WTC11 (cell line): ENCODE data around the gene NOTCH2.

Experiments used
- CBFB ChIP-seq: sonication (generic); formaldehyde crosslinking; IDR thresholded peaks from 2 replicates; pipeline ENCODE4 v1.8.1; 2022; ENCODE audit warnings: mild to moderate bottlenecking, low read depth, missing genetic modification reagents
- CREB1 ChIP-seq: sonication (generic); formaldehyde crosslinking; IDR thresholded peaks from 2 replicates; pipeline ENCODE4 v1.8.0; 2023; ENCODE audit warnings: mild to moderate bottlenecking, missing genetic modification reagents
- ELF4 ChIP-seq: sonication (generic); formaldehyde crosslinking; IDR thresholded peaks from 2 replicates; pipeline ENCODE4 v1.8.1; 2022; ENCODE audit warnings: low read depth, mild to moderate bottlenecking, moderate library complexity, missing genetic modification reagents
- ESRRA ChIP-seq: sonication (generic); formaldehyde crosslinking; IDR thresholded peaks from 2 replicates; pipeline ENCODE4 v1.8.1; 2022; ENCODE audit warnings: mild to moderate bottlenecking, missing genetic modification reagents, borderline replicate concordance
- FOXK1 ChIP-seq: sonication (generic); formaldehyde crosslinking; IDR thresholded peaks from 2 replicates; pipeline ENCODE4 v1.8.0; 2022; ENCODE audit warnings: mild to moderate bottlenecking, moderate library complexity, missing genetic modification reagents
- JUN ChIP-seq: sonication (generic); formaldehyde crosslinking; IDR thresholded peaks from 2 replicates; pipeline ENCODE4 v1.8.0; 2023; ENCODE audit warnings: mild to moderate bottlenecking, missing genetic modification reagents
- MYBL2 ChIP-seq: sonication (generic); formaldehyde crosslinking; IDR thresholded peaks from 2 replicates; pipeline ENCODE4 v1.8.1; 2023; ENCODE audit warnings: mild to moderate bottlenecking, moderate library complexity, missing genetic modification reagents
- TCF7 ChIP-seq: sonication (generic); formaldehyde crosslinking; IDR thresholded peaks from 2 replicates; pipeline ENCODE4 v1.8.0; 2022; ENCODE audit warnings: mild to moderate bottlenecking, low read depth, missing genetic modification reagents, moderate library complexity
- TEAD1 ChIP-seq: sonication (generic); formaldehyde crosslinking; IDR thresholded peaks from 2 replicates; pipeline ENCODE4 v1.8.0; 2022; ENCODE audit warnings: mild to moderate bottlenecking, missing genetic modification reagents
- ZNF121 ChIP-seq: sonication (generic); formaldehyde crosslinking; IDR thresholded peaks from 2 replicates; pipeline ENCODE4 v1.8.0; 2023; ENCODE audit warnings: missing genetic modification reagents
- TF ChIP-seq, protein P1 (sequence below): sonication (generic); formaldehyde crosslinking; IDR thresholded peaks from 2 replicates; pipeline ENCODE4 v1.8.1; 2023; ENCODE audit warnings: mild to moderate bottlenecking, missing genetic modification reagents
- TF ChIP-seq, protein P2 (sequence below): fragments of 200-600 bp; IDR thresholded peaks from 2 replicates; pipeline ENCODE4 v1.8.0; 2022; ENCODE audit warnings: antibody characterized with exemption
- TF ChIP-seq, protein P3 (sequence below): sonication (generic); formaldehyde crosslinking; IDR thresholded peaks from 2 replicates; pipeline ENCODE4 v1.8.0; 2022; ENCODE audit warnings: mild to moderate bottlenecking, missing genetic modification reagents
- TF ChIP-seq, protein P4 (sequence below): sonication (generic); formaldehyde crosslinking; IDR thresholded peaks from 2 replicates; pipeline ENCODE4 v1.8.1; 2023; ENCODE audit warnings: mild to moderate bottlenecking, missing genetic modification reagents

DNA sequence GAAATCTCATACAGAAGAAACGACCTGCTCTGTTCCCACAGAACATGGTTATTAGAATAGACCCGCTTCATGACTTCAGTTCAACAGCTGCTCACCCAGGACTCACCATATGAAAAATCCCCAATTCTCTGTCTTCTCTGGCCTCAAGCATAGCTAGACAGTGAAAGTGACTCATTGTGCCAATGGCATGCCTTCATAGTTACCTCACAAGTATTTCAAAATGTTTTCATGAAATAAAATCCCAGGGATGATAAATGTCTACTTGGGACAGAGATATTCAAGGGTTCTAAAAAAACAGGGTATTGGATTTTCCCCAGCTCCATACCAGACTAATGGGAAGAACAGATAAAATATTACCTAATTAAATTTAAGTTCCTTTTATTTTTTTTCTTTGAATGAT is 82.3 kb downstream of the NOTCH2 start:
- no peak for TF ChIP-seq TCF7 (CRISPR knock-in tag)
- no peak for TF ChIP-seq ELF4
- TF ChIP-seq, protein P1, sequence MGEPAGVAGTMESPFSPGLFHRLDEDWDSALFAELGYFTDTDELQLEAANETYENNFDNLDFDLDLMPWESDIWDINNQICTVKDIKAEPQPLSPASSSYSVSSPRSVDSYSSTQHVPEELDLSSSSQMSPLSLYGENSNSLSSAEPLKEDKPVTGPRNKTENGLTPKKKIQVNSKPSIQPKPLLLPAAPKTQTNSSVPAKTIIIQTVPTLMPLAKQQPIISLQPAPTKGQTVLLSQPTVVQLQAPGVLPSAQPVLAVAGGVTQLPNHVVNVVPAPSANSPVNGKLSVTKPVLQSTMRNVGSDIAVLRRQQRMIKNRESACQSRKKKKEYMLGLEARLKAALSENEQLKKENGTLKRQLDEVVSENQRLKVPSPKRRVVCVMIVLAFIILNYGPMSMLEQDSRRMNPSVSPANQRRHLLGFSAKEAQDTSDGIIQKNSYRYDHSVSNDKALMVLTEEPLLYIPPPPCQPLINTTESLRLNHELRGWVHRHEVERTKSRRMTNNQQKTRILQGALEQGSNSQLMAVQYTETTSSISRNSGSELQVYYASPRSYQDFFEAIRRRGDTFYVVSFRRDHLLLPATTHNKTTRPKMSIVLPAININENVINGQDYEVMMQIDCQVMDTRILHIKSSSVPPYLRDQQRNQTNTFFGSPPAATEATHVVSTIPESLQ = no peak
- no peak for TF ChIP-seq CREB1 (CRISPR knock-in tag)
- no peak for TF ChIP-seq ESRRA (CRISPR knock-in tag)
- TF ChIP-seq TEAD1 = no peak
- no peak for TF ChIP-seq MYBL2
- no peak for TF ChIP-seq FOXK1 (CRISPR knock-in tag)
- no peak for TF ChIP-seq CBFB (CRISPR knock-in tag)
- TF ChIP-seq ZNF121 = no peak
- no peak for TF ChIP-seq JUN (CRISPR knock-in tag)
- TF ChIP-seq, protein P2, sequence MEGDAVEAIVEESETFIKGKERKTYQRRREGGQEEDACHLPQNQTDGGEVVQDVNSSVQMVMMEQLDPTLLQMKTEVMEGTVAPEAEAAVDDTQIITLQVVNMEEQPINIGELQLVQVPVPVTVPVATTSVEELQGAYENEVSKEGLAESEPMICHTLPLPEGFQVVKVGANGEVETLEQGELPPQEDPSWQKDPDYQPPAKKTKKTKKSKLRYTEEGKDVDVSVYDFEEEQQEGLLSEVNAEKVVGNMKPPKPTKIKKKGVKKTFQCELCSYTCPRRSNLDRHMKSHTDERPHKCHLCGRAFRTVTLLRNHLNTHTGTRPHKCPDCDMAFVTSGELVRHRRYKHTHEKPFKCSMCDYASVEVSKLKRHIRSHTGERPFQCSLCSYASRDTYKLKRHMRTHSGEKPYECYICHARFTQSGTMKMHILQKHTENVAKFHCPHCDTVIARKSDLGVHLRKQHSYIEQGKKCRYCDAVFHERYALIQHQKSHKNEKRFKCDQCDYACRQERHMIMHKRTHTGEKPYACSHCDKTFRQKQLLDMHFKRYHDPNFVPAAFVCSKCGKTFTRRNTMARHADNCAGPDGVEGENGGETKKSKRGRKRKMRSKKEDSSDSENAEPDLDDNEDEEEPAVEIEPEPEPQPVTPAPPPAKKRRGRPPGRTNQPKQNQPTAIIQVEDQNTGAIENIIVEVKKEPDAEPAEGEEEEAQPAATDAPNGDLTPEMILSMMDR = no peak
- TF ChIP-seq, protein P3, sequence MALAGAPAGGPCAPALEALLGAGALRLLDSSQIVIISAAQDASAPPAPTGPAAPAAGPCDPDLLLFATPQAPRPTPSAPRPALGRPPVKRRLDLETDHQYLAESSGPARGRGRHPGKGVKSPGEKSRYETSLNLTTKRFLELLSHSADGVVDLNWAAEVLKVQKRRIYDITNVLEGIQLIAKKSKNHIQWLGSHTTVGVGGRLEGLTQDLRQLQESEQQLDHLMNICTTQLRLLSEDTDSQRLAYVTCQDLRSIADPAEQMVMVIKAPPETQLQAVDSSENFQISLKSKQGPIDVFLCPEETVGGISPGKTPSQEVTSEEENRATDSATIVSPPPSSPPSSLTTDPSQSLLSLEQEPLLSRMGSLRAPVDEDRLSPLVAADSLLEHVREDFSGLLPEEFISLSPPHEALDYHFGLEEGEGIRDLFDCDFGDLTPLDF (CRISPR knock-in tag) = no peak
- TF ChIP-seq, protein P4, sequence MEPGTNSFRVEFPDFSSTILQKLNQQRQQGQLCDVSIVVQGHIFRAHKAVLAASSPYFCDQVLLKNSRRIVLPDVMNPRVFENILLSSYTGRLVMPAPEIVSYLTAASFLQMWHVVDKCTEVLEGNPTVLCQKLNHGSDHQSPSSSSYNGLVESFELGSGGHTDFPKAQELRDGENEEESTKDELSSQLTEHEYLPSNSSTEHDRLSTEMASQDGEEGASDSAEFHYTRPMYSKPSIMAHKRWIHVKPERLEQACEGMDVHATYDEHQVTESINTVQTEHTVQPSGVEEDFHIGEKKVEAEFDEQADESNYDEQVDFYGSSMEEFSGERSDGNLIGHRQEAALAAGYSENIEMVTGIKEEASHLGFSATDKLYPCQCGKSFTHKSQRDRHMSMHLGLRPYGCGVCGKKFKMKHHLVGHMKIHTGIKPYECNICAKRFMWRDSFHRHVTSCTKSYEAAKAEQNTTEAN (CRISPR knock-in tag) = no peak
